Activated CD8-positive, alpha-beta memory T cell treated with anti-CD3 and anti-CD28 coated beads for 1 hour (primary cell): ENCODE data around the gene TMEM168.
"Not testable (repeated sequence)": the region's sequence is repeated elsewhere in the genome, so short reads cannot be mapped to it uniquely, and the experiment has no call there.

Experiments used
- DNase-seq, 2 donors: peaks; one replicate each; pipeline ENCODE4 v3.0.0-alpha.2; 2020; ENCODE audit warnings: low read depth in 1 of 2; ENCODE audit errors: extremely low read depth in 1 of 2

TMEM168 gene

DNA sequence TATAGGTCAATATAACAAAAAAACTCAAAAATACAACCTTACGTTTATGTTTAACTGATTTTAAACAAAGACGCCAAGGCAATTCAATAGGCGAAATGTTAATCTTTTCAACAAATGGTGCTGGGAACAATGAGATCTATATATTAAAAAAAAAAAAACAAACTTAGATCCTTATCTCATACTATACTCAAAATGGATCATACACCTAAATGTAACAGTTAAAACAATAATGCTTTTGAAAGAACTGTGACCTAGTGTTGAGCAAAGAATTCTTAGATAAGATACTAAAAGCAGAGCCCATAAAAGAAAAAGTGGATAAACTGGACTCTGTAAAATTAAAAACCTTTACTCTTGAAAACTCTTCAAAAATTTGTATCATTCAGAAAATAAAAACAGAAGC, 8.6 kb downstream of the TMEM168 start:
- DNase-seq: no peak

DNA sequence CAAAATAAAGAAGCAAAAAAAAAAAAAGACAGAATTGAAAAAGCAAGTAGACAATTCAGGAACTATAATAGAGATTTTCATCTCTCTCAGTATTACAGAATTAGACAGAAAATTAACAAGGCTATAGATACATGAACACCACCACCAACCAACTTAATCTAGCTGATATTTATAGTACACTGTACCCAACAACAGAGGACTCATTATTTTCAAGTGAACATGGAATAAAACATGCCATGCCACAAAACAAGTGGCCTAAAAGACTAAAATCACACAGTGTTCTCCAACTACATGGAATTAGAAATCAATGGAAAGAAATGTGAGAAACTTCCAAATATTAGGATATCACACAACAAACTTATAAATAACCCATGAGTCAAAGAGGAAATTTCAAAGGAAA, 9.1 kb downstream of the TMEM168 start:
- no peak for DNase-seq

DNA sequence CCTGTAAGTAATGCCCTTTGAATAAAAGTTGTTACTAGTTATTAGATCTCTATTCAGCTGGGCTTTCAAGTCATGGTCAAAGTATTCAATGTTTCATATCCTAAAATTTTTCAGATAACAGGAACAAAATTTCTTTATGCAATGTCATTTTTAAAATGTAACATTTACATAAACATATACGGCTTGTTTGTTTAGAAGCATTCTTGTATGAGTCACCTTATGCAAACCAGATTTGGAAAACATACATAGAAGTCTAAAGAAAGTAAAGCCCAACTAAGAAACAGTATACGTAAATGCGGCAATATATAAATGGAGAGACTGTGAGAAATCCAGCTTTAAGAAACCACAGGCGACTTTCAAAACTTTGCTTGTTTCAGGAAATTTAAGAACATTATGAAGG, 10.5 kb downstream of the TMEM168 start:
- no peak for DNase-seq

DNA sequence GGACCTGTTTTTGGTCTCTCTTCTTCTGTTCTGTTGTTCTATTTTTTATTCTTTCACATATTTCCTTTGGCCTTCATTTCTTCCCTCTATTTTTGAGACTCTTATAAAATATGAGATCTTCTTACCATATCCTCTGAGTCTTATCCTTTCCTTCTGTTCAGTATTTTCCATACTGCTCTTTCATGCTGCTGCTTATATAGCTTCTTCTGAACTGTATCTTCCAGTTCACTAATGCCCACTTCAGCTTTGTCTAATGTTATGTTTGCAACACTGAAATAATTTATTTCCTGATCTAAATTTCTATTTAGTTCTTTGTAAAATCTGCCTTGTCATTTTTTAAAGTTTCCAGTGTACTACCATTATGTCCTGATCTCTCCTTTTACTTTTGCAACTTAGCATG, 12.8 kb downstream of the TMEM168 start:
- DNase-seq: no peak

DNA sequence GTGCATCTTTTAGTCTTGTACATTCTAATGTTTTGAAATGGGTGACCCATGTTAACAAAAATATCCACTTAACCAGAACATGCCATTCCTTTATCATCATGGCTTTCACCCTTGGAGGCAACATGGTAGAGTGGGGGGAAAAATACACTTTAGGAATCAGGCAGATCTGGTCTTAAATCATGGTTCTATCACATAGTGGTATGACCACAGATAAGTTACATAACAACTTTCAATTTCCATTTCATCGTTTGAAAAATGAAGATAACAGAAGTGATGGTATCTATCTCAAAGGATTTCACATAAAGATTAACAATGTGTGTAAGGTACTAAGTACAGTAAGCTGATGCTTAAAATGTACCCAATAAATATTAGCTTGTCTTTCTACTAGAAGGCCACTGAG, 19.0 kb downstream of the TMEM168 start:
- DNase-seq: no peak

DNA sequence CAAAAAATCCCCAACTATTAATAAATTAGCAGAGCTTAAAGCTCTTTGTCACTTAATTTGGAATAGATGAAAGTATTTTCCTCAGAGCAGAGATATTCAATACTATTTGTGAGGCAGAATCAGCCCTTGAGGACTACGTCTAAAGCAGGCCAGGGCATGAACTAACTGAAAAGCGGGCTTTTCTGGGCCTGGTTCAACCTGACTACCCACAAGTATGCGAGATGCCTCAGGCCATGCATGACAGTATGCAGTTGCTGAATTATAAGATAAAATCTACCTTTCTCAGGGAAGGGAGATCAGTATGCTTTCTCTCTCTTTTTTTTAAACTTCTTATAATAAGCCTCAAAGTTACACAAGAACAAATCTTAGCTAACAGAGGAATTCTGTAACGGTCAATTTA, 20.1 kb downstream of the TMEM168 start:
- DNase-seq: no peak

DNA sequence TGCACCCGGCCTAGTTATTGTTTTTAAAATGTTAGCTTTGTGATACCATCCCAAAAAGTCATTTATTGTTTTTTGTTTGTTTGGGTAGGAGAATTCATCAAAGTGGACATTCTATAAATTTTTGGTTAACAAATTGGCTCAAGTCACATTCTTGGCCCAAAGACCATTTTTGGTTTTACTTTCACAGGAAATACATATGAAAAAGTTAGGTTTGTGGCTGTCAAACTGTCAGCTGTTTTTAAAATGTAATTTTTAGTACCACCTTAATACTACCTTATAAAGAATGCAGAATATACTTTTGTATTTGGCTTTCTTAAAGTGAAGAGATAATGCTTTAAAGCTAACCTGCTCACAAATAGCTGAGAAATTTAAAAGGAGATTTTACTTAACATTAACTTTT, 25.1 kb downstream of the TMEM168 start:
- DNase-seq: no peak

DNA sequence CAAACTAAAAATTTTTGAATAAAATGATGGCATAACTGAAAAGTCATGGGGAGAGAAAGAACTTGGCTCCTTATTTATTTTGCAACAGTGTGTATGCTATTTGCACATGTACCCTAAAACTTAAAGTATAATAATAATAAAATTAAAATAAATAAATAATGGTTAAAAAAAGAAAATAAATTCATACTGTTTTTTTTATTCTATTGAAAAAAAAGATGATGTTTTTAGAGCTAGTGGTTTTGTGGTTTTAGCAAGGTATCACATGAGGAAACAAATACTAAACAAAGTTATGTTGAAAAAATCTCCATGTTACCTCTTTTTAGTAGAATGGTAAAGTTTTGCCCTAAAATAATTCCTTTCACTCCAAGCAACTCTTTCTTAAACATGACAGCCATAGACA, 26.2 kb downstream of the TMEM168 start:
- DNase-seq: no peak

DNA sequence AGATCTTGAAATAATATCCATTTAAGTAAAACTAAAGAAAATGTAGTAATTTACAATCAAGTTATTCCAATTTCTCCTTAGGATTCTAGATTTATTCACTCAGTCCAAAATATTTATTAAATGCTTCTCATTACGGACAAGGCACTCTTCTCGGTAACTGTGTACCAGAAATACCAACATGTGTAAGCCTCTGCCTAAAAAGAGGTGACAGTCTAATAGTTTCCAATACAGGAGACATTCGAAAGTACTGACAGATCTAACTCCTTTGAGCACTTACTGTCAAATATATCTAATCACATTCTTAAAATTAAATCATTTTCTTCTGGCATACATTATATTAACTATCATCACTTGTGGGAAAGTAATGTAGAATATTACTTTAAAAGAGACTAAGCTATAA, 26.9 kb downstream of the TMEM168 start:
- no peak for DNase-seq

DNA sequence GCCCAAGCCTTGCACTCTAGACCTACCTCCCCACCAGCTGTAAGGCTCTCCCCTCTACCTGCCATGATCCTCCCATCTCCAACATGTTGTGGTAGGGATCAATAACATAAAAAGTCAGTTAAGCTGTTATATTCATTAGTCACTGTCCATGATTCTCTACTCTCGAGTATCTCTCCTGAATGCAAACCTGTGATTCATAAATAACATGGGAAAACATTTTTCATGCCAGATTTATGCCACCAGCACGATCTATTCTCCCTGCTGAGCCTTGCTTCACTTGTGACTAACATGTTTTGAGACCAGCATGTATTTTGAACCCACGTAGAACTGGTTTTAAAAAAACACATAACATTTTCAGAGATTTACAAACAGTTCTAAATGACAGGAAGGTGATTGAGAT, 30.3 kb downstream of the TMEM168 start:
- DNase-seq: no peak

DNA sequence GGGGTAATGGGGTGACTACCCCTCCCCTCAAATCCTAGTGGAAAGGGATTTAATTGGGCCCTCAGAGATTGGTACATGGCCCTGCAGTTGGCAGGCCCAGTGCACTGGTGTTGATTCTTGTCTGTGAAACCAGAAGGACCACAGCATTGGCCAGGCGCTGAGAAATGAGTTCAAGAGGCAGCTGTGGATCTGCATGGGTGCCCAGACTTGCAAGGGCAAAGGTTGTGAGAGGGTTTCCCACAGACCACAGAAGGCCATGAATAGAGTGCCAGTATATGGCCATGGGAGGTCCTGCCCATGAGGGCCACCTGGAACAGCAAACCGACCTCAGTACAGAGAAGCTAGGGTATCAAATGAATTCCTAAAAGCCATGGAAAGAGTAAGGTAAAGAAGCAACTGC, 32.9 kb downstream of the TMEM168 start:
- DNase-seq: no peak

DNA sequence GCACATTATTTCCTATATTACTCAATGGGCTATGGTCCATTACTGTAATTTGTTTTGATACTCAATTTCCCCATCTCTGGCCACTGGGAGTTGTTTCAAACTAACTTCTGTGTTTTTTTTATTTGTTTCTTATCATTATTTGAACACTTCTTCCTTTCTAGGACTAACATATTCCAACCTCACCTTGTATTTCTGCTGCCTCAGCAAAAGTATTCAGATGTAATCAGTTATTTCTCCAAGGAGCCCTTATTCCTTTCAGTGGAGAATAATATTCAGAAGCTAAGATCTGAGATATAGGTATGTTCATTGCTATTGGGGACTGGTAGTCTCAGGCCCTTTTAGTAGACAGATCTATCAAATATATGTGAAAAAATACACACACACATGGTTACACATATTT, 36.9 kb downstream of the TMEM168 start:
- DNase-seq: no peak

DNA sequence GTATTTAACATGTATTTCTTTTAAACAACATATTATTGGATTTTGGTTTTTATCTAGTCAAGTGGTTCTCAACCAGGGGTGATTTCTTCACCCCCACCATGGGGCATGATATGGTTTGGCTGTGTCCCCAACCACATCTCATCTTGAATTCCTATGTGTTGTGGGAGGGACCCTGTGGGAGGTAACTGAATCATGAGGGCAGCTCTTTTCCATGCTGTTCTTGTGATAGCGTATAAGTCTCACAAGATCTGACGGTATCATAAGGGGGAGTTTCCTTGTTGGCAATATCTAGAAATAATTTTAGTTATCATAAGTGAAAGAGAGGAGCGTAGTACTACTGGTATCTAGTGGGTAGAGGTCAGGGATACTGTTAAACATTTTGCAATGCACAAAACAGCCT, 37.6 kb downstream of the TMEM168 start:
- no peak for DNase-seq

DNA sequence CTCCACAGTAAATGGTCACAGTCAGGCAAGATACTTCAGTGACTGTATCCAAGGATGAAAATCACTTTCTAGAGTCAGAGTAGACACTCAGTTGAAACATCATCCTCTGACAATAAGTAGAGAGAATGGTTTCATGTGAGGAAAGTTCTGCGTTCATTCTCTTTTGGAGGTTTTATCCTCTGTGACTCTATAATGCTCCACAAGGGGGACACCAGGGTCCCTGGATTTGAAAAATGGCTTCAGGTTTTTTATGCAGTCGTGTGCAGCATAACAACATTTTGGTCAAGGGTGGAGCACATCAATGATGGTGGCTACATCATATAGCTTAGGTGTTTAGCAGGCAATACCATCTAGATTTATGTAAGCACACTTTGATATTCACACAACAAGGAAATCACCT, 40.4 kb downstream of the TMEM168 start:
- DNase-seq: no peak

DNA sequence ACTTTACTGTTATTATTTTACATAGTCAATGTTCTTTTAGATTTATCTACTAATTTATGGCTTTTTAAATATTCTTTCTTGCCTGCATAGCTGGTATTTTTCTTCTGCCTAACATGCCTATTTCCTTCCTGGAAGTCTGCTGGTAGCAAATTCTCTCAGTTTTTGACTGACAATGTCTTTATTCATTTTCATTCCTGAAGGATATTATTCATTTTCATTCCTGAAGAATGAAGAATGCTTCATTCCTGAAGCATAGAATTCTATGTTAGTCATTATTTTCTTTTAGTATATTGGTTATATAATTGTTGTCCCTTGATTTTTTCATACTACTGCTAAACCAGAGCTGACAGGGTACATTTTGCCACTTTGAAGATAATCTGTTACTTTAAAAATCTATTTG, 41.8 kb downstream of the TMEM168 start:
- no peak for DNase-seq

DNA sequence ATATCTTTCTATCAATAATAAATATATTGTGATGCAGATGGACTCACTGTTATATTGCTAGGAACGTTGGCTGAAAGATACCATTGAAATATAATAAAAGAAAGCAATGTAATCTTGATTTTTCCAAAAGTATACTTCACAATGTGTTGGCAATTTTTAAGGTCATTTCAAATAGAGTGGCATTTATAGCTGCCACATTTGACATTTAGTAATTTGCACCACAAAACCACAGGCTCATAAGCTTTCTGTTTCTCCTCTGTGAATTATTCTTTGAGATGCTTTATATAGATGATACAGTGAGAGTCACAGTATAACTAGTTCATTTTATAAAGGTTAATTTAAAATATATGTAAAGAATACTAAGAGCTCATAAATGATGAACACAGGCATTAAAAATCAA, 44.6 kb downstream of the TMEM168 start:
- no peak for DNase-seq

DNA sequence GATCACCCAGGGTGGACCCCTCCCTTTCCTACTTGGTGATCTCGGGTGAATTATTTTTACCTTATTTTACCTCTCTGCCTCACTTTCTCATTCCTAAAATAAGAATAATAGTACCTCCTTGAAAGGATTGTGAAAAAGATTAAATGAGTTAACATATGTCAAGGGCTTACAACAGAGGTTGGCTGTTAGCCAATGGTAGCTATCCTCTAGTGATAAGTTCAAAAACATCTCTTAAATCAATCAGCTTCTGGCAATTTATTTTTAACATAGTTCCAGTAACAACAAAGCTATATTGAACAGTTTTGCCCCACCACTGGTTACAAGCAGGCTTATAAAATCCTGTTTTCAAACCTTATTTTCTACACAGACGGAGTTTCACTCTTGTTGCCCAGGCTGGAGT, 45.4 kb downstream of the TMEM168 start:
- DNase-seq: no peak

DNA sequence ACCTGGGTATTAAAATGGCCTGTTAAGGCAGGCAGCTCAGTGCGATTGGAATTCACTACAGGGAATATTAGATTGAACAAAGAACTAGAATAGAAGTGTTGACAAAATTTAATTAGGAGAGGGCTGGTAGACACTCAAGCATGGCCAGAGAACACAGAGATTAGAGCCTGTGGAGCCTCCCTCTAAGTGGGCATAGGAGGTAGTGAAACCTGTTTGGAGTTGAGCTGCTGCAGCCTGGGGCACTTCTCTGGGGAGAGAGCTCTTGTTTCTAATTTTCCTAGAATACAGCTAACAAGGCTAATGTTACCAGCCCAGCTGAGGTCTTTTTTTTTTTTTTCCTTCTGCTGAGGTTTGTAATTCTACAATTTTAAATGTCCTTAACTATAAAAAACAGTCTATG, 46.4 kb downstream of the TMEM168 start:
- DNase-seq: no peak

DNA sequence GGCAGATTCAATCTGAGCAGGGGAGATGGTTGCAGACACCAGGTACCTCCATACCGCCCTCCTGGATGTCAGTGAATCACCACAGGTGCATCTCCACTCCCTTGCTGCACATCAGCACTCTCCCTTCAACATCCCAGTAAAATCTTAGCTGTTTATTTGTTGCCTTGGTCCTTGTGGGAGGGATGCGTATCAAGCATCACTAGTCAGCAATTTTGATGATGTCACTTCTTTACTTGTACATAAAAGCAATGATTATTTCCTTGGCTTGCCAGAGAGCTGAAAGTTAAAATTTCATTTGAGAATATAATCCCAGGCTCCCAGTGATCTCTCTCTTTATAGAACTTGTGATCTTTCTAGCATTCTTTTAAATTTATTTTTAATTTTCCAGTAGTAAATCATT, 49.5 kb downstream of the TMEM168 start:
- DNase-seq: no peak

DNA sequence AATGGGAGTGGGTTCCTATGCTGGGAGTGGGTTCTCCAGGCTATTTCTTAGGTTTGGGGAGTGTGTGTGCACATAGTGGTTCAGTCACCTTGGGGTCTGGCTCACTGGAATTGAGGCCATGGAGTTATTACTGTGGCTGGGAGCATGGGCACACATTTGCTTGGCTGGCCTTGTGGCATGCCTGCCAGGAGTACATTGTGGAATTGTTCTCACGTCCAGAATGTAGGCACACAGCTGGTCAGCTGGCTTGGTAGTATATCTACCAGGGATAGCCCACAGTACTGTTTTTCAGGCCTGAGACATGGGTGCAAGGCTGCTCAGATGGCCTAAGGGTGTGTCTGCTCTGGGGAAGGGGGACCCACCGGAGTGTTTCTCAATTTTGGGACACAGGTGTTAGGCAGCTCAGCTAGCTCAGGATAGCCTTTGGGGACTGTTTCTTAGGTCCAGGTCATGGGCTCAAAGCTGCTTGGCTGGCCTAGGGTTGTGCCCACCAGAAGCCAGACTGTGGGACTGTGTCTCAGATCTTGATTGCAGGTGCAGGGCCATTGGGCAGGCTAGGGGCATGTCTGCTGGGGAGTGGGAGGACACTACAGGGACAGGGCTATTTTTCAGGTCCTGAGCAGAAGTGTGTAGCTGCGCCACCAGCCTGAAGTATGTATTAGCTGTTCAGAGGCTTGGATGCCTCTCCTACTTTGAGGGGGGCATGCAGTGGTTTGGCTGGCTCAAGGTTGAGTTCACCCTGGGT, 50.6 kb downstream of the TMEM168 start:
- no peak for DNase-seq

DNA sequence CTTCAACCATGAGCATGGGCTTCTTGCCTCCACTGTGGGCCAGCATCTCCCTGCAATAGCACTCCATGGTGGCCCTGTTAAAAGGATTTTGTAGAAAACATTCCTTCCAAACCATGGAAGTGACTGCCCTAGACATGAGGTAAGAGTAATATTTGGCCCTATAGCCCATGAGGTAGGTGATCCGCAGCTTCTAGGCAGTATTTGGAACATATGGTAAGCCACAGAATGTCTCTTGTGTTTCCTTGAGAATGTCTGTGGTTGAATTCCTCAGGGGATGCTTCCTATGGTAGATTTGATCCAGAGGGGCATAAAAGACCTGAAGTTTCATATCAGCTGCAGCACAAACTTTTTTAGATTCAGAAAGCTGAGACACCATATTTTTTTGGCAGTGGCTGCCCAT, 54.9 kb downstream of the TMEM168 start:
- no peak for DNase-seq

DNA sequence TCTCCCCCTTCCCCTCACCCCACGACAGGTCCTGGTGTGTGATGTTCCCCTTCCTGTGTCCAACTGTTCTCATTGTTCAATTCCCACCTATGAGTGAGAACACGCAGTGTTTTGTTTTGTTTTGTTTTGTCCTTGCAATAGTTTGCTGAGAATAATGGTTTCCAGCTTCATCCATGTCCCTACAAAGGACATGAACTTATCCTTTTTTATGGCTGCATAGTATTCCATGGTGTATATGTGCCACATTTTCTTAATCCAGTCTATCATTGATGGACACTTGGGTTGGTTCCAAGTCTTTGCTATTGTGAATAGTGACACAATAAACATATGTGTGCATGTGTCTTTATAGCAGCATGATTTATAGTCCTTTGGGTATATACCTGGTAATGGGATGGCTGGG, 58.9 kb downstream of the TMEM168 start:
- not testable (repeated sequence) for DNase-seq

DNA sequence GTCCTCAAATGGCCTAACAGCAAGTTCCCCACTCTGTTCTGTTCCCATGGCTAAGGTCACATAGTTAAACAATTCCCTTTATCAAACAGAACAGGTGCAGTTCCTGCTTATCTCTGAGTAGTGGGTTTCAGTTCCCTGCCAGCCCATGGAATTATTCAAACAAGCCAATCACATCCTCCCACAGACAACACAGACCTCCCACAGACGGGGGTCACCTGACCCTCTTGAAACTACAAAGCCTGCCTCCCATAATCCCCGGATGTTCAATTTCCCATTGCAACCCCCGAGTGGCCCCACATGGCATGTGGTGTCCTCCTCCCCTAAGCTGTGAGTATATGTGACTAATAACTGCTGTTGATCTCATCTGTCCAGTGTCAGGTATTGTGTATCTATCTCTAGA, 64.1 kb downstream of the TMEM168 start:
- no peak for DNase-seq
